ENCODE data around the gene FHL1.

DNA sequence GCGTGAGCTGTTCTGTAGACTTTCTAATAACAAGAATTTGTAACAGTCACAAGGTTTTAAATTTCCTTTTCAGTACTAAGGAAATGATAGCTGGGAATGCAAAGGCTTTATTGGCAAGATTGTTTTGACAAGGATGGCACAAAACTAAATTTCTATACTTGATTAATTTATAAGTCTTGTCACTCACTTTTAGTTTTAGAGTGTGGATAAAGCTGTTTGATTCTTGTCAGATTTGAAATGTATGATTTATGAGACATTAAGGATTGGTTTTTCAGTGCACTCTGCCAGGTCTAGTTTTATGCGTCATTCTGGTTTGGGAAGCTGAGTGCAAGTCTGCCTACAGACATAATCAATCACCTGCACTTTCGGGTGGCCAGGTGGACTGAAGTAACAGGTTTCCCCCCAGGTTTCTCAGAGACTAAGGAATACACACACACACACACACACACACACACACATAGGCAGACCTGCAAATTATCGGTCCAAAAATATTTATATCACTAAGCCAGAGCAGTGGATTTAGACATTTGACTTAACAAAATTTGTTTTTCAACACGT lies 9.3 kb downstream of the FHL1 start:
- TF ChIP-seq POLR2A (IDR thresholded peaks at IDR 0.05; ENCODE audit: low read length) (no peak), GATA1 (IDR thresholded peaks at IDR 0.05; ENCODE audit: low read depth, low read length) (no peak)
